Measurements from ENCODE around the gene CCDC148. TPM values are rescaled to one million over a fixed set of nuclear protein-coding genes. Genes with fewer than 3 reads are reported as not detected.

Gene CCDC148
- total and polyA plus RNA-seq, 2 experiments from 2014 or later, result 0.39 to 2.1 TPM

DNA sequence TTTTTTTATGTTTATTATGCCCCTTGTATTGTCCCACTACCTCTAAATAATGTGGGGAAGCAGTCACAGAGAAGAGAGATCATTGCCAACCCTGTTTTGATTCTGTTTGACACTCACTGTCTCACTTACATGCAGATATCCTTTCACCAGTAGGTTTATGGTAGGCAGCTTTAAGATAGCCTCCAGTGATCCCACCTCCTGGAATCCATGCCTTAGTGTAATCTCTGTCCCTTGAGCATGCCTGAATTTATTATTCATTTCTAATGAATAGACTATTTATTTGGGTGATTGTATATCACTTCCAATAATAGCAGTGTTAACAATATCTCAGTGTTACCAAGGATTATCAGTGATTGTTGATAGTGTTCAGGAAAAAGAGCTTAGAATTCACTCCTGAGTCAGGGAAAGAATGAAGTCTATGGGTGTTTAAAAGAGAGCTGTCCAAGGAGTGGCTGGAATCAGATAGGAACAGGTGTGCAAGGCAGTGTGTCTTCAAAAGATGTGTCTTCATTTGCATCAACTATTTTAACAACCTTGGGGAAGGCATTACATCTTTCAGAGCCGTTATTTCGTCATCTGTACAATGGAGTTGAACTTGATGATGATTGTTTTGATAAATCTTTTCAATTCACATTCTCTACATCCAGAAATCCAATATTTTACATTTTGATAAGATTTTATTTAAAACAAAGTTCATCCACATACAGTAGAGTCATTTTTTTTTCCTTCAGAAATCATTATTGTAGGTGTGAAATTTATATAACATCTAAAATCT lies 32.1 kb upstream of the CCDC148 start:
- no peaks in the 10 kb centered on the region for H3K27me3 ChIP-seq
- DNase-seq (ENCODE audit: low read depth in 1 of 2, low spot score in 1 of 2), result no peak
- H3K9me3 ChIP-seq (ENCODE audit: low read depth), result no peaks in the 10 kb centered on the region
- TF ChIP-seq, protein P1, sequence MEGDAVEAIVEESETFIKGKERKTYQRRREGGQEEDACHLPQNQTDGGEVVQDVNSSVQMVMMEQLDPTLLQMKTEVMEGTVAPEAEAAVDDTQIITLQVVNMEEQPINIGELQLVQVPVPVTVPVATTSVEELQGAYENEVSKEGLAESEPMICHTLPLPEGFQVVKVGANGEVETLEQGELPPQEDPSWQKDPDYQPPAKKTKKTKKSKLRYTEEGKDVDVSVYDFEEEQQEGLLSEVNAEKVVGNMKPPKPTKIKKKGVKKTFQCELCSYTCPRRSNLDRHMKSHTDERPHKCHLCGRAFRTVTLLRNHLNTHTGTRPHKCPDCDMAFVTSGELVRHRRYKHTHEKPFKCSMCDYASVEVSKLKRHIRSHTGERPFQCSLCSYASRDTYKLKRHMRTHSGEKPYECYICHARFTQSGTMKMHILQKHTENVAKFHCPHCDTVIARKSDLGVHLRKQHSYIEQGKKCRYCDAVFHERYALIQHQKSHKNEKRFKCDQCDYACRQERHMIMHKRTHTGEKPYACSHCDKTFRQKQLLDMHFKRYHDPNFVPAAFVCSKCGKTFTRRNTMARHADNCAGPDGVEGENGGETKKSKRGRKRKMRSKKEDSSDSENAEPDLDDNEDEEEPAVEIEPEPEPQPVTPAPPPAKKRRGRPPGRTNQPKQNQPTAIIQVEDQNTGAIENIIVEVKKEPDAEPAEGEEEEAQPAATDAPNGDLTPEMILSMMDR (IDR thresholded peaks at IDR 0.05; ENCODE audit: low read depth, low read length), result no peak
- no peaks in the 10 kb centered on the region for H3K36me3 ChIP-seq
- no peak overlapping the region for H3K4me3 ChIP-seq
- no peak overlapping the region for H3K27ac ChIP-seq
- H3K4me1 ChIP-seq (ENCODE audit: low read depth), result peaks cover 25% of the 10 kb centered on the region

DNA sequence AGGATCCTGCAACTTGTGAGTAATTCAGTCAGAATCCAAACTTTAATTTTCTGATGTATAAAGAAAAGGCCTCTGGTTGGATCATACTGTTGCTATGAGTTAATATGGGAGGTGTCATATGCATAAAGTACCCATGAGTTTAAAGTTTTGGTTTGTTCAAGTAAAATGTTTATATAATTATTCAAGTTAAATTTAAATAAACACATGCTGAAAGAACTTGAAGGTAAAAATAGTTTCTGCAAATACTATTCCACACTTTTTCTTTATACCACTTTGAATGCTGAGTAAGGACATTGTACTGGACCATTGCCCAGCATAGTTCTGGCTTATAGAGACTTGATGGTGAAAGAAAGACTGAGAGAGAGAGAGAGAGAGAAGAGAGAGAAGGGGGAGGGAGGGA lies 30.9 kb upstream of the CCDC148 start:
- H3K36me3 ChIP-seq, result no peaks in the 10 kb centered on the region
- H3K4me3 ChIP-seq, result no peak overlapping the region
- TF ChIP-seq, protein P1 (IDR thresholded peaks at IDR 0.05; ENCODE audit: low read depth, low read length), result no peak
- peak in 1 of 2 donors; percentile 84 for DNase-seq (ENCODE audit: low read depth in 1 of 2, low spot score in 1 of 2)
- no peak overlapping the region for H3K27ac ChIP-seq
- H3K4me1 ChIP-seq (ENCODE audit: low read depth), result peaks cover 19% of the 10 kb centered on the region
- no peaks in the 10 kb centered on the region for H3K9me3 ChIP-seq (ENCODE audit: low read depth)
- H3K27me3 ChIP-seq, result no peaks in the 10 kb centered on the region

DNA sequence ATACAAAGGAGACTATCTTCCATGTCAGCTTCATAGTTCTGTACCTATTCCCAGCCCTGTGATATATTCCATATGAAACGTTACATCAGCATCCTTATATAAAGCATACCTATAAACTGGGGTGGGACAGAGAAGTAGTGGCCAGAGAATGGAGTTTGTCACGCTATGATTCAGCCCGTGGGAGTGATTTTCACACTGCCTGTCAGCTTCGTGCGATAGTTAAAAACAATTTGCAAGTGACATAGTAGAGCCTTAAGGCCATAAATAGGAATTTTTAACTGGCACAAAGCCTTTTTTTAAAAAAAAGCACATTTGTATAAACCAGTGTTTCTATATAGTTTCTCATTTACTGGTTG lies 30.4 kb upstream of the CCDC148 start:
- Histone ChIP-seq H3K27ac (no peak overlapping the region), H3K36me3 (no peaks in the 10 kb centered on the region), H3K4me1 (ENCODE audit: low read depth) (peaks cover 16% of the 10 kb centered on the region), H3K9me3 (ENCODE audit: low read depth) (no peaks in the 10 kb centered on the region), H3K4me3 (no peak overlapping the region), H3K27me3 (no peaks in the 10 kb centered on the region)
- TF ChIP-seq, protein P1 (IDR thresholded peaks at IDR 0.05; ENCODE audit: low read depth, low read length), result no peak
- peak in 1 of 2 donors; percentile 41 for DNase-seq (ENCODE audit: low read depth in 1 of 2, low spot score in 1 of 2)

DNA sequence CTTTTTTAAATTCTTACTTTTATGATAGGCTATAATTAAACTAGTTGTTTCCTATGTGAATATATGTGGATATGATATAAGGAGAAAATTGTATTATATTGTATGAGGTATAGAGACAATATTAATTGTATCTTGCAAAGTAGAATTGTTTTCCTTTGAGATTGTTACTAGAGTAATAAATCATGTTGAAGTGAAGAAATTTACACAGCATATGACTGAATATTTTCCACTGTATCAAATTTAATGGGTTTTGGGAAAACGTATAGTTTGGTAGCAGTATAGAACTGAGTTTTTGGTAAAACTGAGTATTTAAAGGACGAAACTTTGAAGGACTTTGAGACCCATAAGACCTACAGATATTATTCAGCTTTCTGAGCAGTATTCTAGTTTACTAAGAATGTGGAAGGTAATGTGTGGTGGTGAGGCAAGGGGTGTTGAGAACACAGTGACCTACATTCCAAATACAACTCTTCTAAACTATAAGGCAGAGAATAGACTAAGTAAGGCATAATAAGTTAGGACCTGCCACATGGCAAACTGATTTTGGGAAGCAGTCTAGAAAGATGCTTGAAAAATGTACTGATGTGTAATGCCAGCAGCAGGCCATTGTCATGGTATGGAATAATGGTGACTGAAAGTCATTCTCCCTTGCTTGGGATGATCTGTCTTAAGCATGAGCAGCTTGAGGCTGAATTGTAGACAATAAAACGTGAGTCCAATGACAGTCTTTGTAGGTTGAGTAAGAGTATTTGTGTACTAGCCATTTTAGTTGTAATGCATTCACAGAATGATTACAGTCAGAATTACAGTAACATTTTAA lies 29.8 kb upstream of the CCDC148 start:
- DNase-seq (ENCODE audit: low read depth in 1 of 2, low spot score in 1 of 2), result no peak
- Histone ChIP-seq H3K27ac (no peak overlapping the region), H3K9me3 (ENCODE audit: low read depth) (no peaks in the 10 kb centered on the region), H3K4me1 (ENCODE audit: low read depth) (peaks cover 16% of the 10 kb centered on the region), H3K4me3 (no peak overlapping the region), H3K27me3 (no peaks in the 10 kb centered on the region), H3K36me3 (no peaks in the 10 kb centered on the region)
- TF ChIP-seq, protein P1 (IDR thresholded peaks at IDR 0.05; ENCODE audit: low read depth, low read length), result no peak

DNA sequence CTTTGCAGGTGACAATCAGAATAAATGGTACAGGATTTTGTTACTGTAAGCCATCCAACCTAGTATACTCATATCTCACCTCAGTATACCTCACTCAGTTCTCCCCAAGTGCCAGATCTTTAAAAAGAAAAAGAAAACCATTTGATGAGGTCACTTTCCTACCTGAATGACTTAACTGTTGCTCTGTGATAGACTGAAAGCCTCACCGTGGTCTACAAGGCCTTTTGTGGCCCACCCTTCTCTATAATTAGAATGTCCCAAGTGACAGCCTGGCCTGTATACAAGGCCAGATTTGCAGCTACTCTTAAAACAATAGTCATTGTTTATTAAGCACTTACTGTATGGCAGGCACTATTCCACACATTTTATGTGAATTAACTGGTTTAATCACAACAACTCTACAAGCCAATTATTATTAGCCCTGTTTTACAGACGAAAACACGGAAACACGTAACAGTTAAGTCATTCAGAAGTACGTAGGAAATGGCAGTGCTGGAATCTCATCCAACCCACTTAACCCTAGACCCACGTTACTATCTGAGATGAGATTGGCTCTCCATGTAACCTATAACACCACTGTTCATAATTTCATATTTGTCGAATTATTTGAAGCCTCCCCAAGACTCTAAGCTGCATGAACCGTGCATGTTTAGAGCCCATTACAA lies 28.5 kb upstream of the CCDC148 start:
- Histone ChIP-seq H3K4me3 (no peak overlapping the region), H3K27ac (no peak overlapping the region), H3K9me3 (ENCODE audit: low read depth) (no peaks in the 10 kb centered on the region), H3K27me3 (no peaks in the 10 kb centered on the region), H3K36me3 (no peaks in the 10 kb centered on the region), H3K4me1 (ENCODE audit: low read depth) (peaks cover 16% of the 10 kb centered on the region)
- TF ChIP-seq, protein P1 (IDR thresholded peaks at IDR 0.05; ENCODE audit: low read depth, low read length), result no peak
- no peak for DNase-seq (ENCODE audit: low read depth in 1 of 2, low spot score in 1 of 2)

All from cardiac muscle cell (in vitro differentiated cells and primary cell).